Measurements from ENCODE around the gene DAAM1.

DNA sequence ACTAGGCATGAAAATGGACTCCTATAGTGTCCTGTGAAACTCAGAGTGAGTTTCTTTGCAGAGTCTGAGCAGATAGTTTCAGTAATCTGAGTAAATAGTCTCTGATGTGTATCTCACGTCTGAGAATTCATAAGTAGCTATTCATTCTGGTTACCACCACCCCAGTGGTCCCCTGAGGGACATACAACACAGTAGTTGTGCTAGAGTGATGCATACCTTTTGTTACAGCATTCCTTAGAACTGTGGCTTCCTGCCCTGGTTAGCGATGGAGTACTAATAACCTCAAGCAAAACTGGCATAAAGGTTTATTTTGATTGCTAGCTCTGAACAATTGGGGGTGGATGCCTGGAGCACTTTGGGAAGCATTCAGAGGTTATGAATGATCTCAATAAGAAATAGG is 114.7 kb downstream of the DAAM1 start:
- TF ChIP-seq BHLHE40 (IDR thresholded peaks at IDR 0.05; ENCODE audit: borderline replicate concordance) (no peak), SP1 (IDR thresholded peaks at IDR 0.05) (no peak), ZNF384 (IDR thresholded peaks at IDR 0.05) (no peak), TARDBP (IDR thresholded peaks at IDR 0.05) (no peak), HDGF (IDR thresholded peaks at IDR 0.05; ENCODE audit: borderline replicate concordance) (no peak), L3MBTL2 (conservative IDR thresholded peaks at IDR 0.05) (no peak), FOXM1 (IDR thresholded peaks at IDR 0.05; ENCODE audit: borderline replicate concordance) (no peak), FOXA1 (IDR thresholded peaks at IDR 0.05) (no peak), FOXK2 (IDR thresholded peaks at IDR 0.05) (no peak), ELF4 (IDR thresholded peaks at IDR 0.05) (no peak), SUZ12 (IDR thresholded peaks at IDR 0.05) (no peak)
- TF ChIP-seq, protein P1, sequence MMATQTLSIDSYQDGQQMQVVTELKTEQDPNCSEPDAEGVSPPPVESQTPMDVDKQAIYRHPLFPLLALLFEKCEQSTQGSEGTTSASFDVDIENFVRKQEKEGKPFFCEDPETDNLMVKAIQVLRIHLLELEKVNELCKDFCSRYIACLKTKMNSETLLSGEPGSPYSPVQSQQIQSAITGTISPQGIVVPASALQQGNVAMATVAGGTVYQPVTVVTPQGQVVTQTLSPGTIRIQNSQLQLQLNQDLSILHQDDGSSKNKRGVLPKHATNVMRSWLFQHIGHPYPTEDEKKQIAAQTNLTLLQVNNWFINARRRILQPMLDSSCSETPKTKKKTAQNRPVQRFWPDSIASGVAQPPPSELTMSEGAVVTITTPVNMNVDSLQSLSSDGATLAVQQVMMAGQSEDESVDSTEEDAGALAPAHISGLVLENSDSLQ (IDR thresholded peaks at IDR 0.05) = no peak

Data from HEK293T (cell line).